ENCODE results near the gene GSE1. TPM values are rescaled to one million over a fixed set of nuclear protein-coding genes. Genes with fewer than 3 reads are reported as not detected.

The GSE1 gene
- 10 to 100 TPM; 54.6 to 60.6 TPM for total RNA-seq
- long read RNA-seq, full-length matches to known transcripts: 3 of 113 reads
- long read RNA-seq, partial matches to known transcripts: 73 of 113 reads
- long read RNA-seq, other reads (novel, unspliced or antisense): 37 of 113 reads

GRCh38 chr16:85612801-85613603 is at the start of gene GSE1:
Gene GSE1 (plus strand): TSS chr16:85613322. CDS start chr16:85613392, 70 bp downstream.
- ATAC-seq: peak; percentile 45 to 55
- DNase-seq: peak; percentile 94
- intact Hi-C loops (cut with DNase I): loop anchor here in 1 of 2 donors (5.0 to 10.0 kb wide), 4 partner anchors 56 to 338 kb away; no protein-coding TSS in a partner anchor

GRCh38 chr16:85563515-85564276 is 49.4 kb upstream of the GSE1 start:
- intact Hi-C loops (cut with DNase I): no loop called here
- DNase-seq (peak; percentile 89), ATAC-seq (peak; percentile 72 to 74)

GRCh38 chr16:85564277-85565051 is 48.7 kb upstream of the GSE1 start:
- DNase-seq (no peak), ATAC-seq (peak in 1 of 2 donors; percentile 6)
- intact Hi-C loops (cut with DNase I): no loop called here

GRCh38 chr16:85565340-85565739 is 47.8 kb upstream of the GSE1 start:
- intact Hi-C loops (cut with DNase I): no loop called here
- ATAC-seq (no peak), DNase-seq (no peak)

- ATAC-seq (no peak), DNase-seq (no peak)
- intact Hi-C loops (cut with DNase I): no loop called here
These were observed 47.2 kb upstream of the GSE1 start for GRCh38 chr16:85565801-85566526.

- intact Hi-C loops (cut with DNase I): no loop called here
- ATAC-seq (no peak), DNase-seq (no peak)
These were observed 46.5 kb upstream of the GSE1 start for GRCh38 chr16:85566561-85567100.

- intact Hi-C loops (cut with DNase I): no loop called here
- DNase-seq: no peak
- ATAC-seq: no peak
These were observed 45.8 kb upstream of the GSE1 start for GRCh38 chr16:85567101-85567866.

- ATAC-seq (no peak), DNase-seq (no peak)
- intact Hi-C loops (cut with DNase I): no loop called here
These were observed 45.2 kb upstream of the GSE1 start for GRCh38 chr16:85567935-85568334.

GRCh38 chr16:85568519-85568918 is 44.6 kb upstream of the GSE1 start:
- intact Hi-C loops (cut with DNase I): no loop called here
- no peak for DNase-seq
- ATAC-seq: no peak

GRCh38 chr16:85569039-85569614 is 44.0 kb upstream of the GSE1 start:
- no peak for ATAC-seq
- intact Hi-C loops (cut with DNase I): no loop called here
- DNase-seq: no peak

- intact Hi-C loops (cut with DNase I): no loop called here
- DNase-seq: no peak
- ATAC-seq: peak in 1 of 2 donors; percentile 1
These were observed 43.4 kb upstream of the GSE1 start for GRCh38 chr16:85569615-85570212.

- intact Hi-C loops (cut with DNase I): no loop called here
- no peak for DNase-seq
- ATAC-seq: no peak
These were observed 42.8 kb upstream of the GSE1 start for GRCh38 chr16:85570213-85570734.

- ATAC-seq (peak; percentile 22 to 33), DNase-seq (peak; percentile 56)
- intact Hi-C loops (cut with DNase I): no loop called here
These were observed 42.2 kb upstream of the GSE1 start for GRCh38 chr16:85570735-85571562.

GRCh38 chr16:85571563-85571812 is 41.6 kb upstream of the GSE1 start:
- no peak for DNase-seq
- intact Hi-C loops (cut with DNase I): no loop called here
- no peak for ATAC-seq

GRCh38 chr16:85571813-85572619 is 41.1 kb upstream of the GSE1 start:
- intact Hi-C loops (cut with DNase I): no loop called here

More at GRCh38 chr16:85571813-85572619, 41.1 kb upstream of the GSE1 start:
- no peak for ATAC-seq
- no peak for DNase-seq
